ENCODE results near the gene DHDH. TPM values are rescaled to one million over a fixed set of nuclear protein-coding genes. Genes with fewer than 3 reads are reported as not detected.
"Not testable (repeated sequence)": the region's sequence is repeated elsewhere in the genome, so short reads cannot be mapped to it uniquely, and the experiment has no call there.

DHDH gene
- total RNA-seq: 0.61 TPM
- long read RNA-seq, partial matches to known transcripts: 0 of 1 reads
- long read RNA-seq, other reads (novel, unspliced or antisense): 0 of 1 reads

DNA sequence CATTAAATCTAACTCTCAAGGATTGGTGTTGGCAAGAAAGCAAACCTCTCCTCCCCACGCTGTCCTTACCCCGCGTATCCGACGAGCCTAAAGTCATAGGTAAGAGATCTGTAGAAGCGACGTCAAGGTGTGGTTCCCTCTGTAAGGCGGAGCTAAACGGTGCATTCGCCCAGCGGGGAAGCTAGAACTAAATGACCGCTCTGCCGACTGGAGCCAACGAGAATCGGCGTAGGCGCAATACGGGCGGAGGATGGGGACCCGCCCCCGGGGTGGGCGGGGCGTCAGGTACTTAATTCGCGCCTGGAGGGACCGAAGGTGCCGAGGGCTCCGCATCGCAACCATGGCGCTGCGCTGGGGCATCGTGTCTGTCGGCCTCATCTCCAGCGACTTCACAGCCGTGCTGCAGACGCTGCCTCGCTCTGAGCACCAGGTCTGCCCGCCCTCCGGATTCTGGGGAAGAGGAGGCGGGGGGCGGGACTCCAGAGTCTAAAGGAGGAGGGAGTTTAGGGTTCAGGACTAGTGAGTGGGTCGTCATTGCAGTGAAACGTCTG, at the start of gene DHDH:
TSS of gene DHDH (plus strand) at position 318 of the 551 bp plus-strand sequence. CDS start at position 341, 23 bp downstream.
- DNase-seq (ENCODE audit: low spot score): peak; percentile 93

DNA sequence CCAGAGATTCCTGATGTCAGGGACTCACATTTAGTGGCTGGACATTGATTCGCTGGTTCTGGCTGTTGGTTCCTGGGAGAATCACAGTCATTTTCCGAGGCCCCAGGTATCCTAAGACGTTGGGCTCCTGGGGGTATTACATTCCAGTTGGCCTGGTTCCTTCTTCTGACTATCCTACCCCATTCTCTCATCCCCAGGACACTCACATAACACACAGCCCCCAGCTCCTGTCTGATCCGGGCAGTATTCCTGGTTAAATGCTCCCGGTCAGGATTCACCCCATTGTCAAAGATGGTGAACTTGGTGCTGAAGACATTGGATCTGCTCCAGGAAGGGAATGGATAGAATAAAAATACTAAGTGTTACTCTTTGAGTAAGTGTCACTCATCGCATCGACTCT, 49.8 kb upstream of the DHDH start:
- DNase-seq (ENCODE audit: low spot score): no peak

DNA sequence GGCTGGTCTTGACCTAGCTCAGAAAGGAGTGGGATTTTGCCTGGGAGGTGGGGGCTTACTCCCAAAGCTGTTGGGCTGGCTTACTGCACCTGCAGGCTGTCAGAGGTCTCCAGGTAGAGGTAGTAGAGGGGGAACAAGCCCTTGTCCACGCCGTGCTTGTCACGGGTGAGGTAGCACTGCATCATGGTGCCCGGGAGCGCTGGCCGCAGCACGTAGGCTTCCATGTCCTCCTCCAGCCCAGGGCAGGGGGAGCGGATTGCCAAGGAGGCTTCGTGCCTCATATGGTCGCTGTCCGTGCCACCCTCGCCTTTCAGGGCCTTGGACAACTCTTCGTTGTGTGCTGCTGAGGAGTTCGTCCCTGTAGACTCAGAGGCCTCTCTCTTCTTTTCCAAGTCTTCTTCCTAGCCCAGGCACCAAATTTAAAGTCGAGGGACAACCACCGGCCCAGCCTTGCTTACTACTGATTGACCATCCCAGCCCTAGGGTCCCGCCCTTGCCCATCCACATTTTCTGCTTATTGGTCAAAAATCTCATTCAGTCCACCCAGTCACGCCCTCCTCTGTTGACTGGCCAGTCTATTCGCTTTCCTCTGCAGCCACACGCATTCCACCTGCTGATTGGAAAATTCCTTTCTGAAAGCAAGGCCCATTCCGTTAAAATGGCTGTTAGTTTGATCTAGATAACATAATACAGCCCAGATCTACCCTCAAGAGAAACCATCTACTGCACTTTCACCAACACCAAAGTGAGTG, 45.5 kb upstream of the DHDH start:
- DNase-seq (ENCODE audit: low spot score): no peak

DNA sequence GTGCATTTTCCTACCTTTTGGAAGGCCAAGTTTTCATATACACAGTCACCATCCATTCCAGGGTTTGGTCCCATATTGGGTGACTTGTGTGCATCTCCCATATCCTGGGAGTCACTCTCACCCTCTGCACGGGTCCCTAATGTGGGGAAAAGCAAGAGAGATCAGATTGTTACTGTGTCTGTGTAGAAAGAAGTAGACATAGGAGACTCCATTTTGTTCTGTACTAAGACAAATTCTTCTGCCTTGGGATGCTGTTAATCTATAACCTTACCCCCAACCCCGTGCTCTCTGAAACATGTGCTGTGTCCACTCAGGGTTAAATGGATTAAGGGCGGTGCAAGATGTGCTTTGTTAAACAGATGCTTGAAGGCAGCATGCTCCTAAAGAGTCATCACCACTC, 44.0 kb upstream of the DHDH start:
- DNase-seq (ENCODE audit: low spot score): not testable (repeated sequence)

DNA sequence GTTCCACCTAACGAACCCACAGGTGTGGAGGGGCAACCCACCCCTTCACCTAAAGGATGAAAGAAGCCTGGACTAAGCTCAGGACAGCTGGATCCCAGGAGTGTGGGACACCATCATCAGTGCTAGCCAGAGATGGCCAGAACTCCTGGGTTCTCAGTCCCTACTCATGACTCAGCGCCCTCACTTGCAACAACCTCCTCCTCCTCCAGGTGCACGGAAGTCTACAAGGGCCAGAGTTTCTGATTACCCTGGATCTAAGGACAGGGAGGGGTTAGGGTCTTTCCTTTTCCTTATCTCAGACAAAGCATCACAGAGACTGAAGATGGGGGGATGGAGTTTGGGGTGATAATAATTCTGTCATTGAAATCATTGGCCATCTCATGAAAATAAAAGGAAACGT, 42.9 kb upstream of the DHDH start:
- DNase-seq (ENCODE audit: low spot score): no peak

DNA sequence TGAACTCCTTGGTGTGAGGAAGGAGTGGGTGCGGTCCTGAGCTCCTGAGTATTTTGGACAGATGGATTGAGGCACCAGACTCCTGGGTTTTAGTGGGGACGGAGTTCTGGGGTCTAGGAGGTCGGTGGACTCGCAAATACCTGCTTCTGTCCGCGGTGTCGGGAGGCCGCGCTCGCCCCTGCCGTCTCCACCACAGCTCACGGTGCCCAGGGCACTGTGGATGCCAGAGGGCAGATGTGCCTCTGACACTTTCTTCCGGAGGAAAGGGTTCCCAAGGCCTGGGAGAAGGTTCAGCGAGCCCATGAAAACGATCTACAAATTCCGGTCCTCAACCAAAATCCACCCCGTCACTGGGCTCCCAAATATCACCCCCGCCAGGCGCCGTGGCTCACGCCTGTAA, 38.3 kb upstream of the DHDH start:
- no peak for DNase-seq (ENCODE audit: low spot score)

DNA sequence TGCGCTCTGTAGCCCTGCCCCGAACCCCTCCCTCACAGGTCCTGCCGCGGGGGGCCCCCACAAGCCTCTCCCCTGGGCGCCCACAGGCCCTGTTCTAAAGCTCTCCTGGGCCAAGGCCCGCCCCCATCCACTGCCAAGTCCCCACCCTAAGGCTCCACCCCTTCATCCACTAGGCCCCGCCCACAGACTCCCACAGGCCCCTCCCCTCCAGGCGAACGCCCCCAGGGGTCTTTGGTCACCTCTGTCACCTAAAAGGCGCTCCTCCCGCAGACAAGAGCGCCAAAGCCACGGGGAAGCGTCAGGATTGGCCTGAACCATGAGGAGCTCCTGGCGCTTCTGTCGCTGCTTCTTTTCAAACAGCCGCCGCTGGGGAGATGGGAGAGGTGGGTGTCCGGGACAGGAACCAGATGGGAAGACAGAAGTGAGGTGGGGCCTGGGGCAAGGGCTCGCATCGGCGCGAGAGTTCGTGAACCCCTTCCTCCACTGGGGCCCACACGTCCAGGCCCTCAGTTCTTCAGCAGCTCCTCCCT, 37.2 kb upstream of the DHDH start:
- DNase-seq (ENCODE audit: low spot score): no peak

- no peak for DNase-seq (ENCODE audit: low spot score)
These were observed 36.3 kb upstream of the DHDH start for GRCh38 chr19:48897181-48897580.

- DNase-seq (ENCODE audit: low spot score): not testable (repeated sequence)
These were observed 34.1 kb upstream of the DHDH start for GRCh38 chr19:48899386-48899749.

- DNase-seq (ENCODE audit: low spot score): peak; percentile 99
These were observed 33.6 kb upstream of the DHDH start, which contains the start of gene NUCB1 for GRCh38 chr19:48899781-48900476. Gene NUCB1, plus strand, starts transcription at chr19:48900312. Its CDS starts 485 bp downstream, at chr19:48900797.

GRCh38 chr19:48900477-48901406, 32.8 kb upstream of the DHDH start:
- DNase-seq (ENCODE audit: low spot score): no peak

- DNase-seq (ENCODE audit: low spot score): not testable (repeated sequence)
These were observed 31.2 kb upstream of the DHDH start for GRCh38 chr19:48902291-48902690.

GRCh38 chr19:48903788-48904187, 29.7 kb upstream of the DHDH start:
- not testable (repeated sequence) for DNase-seq (ENCODE audit: low spot score)

GRCh38 chr19:48905664-48906063, 27.8 kb upstream of the DHDH start:
- DNase-seq (ENCODE audit: low spot score): no peak

DNA sequence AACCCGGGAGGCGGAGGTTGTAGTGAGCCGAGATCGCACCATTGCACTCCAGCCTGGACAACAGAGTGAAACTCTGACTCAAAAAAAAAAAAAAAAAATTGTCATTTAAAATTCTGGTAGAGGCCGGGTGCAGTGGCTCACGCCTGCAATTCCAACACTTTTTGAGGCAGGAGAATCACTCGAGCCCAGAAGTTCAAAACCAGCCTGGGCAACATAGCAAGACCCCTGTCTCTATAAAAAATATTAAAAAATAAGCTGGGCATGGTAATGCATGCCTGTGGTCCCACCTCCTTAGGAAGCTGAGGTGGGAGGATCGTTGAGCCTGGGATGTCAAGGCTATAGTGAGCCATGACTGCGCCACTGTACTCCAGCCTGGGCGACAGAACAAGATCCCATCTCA, 27.2 kb upstream of the DHDH start:
- DNase-seq (ENCODE audit: low spot score): no peak

DNA sequence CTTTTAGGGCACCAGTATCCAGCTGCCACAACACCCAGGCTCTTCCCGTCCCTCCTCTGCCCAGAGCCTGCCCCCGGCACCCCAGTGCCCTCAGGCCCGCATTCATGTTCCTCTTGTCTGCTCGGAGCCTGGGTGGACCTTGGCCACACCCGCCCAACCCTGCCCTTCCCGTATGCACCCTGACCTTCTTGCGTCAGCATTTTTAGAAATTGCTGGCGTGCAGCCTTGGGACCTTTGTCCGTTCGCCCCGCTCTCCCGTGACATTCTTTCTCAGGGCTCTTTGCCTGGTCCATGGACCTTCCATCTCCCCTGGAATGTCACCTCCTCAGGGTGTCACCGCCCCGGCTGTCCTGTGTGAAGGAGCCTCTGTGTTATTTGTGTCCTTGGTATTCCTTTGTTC, 25.8 kb upstream of the DHDH start:
- no peak for DNase-seq (ENCODE audit: low spot score)

- DNase-seq (ENCODE audit: low spot score): not testable (repeated sequence)
These were observed 23.9 kb upstream of the DHDH start for GRCh38 chr19:48909424-48910077.

GRCh38 chr19:48910803-48911202, 22.7 kb upstream of the DHDH start:
- DNase-seq (ENCODE audit: low spot score): no peak

- DNase-seq (ENCODE audit: low spot score): no peak
These were observed 20.2 kb upstream of the DHDH start for GRCh38 chr19:48913114-48913889.

DNA sequence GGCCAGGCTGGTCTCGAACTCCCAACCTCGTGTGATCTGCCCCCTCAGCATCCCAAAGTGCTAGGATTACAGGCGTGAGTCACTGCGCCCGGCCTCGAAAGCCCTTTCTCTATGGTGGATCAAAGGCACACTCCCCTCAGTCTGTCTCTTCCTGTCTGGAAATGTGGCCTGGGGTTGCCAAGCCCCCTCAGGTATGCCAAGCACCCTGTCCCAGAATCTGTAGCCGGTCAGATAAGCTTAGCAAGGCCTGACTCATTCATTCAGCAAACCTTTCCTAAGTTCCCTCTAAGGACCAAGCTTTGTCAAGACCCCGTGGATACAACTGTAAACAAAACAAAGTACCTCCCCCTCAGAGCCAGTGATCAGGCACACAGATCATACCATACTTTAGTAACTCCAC, 19.3 kb upstream of the DHDH start:
- no peak for DNase-seq (ENCODE audit: low spot score)
